ENCODE data around the gene FBXL16. TPM values are rescaled to one million over a fixed set of nuclear protein-coding genes. Genes with fewer than 3 reads are reported as not detected.
"Not testable (repeated sequence)": the region's sequence is repeated elsewhere in the genome, so short reads cannot be mapped to it uniquely, and the experiment has no call there.

Gene FBXL16
- total RNA-seq, 1 donor from 2014 or later, result 12.0 TPM

DNA sequence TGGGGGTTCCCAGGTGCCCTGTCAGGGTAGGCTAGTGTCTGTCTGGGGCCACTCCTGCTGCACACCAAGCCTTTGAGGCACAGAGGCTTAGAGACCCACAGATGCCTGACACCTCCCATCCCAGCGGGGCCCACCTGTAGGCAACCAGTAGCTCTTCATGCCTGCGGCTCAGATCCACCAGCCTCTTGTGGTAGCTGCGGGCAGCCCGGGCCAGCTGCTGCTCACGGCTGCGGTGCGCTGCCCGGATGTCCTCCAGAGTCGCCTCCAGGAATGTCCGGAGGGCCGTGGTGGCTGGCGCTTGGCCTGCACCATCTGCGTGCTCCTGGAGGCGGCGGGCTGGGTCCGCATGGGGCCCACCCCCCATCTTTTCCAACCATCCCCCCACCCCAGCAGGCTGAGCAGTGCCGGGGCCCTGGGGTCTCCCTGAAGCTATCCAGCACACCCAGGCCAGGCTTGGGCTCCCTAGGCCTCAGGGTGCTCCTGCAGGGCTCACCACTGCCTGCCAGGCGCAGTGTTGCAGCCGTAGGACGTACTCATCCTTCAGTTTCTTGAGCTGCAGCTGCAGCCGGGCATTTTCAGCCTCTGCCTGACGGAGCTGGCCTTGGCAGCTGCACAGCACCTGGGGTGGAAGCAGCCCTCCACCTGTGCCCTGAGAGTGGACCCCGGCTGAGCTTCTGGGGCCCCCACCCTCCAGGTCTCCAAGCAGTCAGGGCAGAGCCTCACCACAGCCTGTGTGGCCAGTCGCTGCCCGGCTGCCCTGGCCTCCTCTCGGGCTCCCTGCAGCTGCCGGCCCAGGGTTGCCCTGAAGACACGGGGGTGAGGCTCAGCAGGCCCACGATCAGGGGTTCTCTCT is 18.8 kb upstream of the FBXL16 start:
- intact Hi-C loops (cut with micrococcal nuclease), result no loop called here

DNA sequence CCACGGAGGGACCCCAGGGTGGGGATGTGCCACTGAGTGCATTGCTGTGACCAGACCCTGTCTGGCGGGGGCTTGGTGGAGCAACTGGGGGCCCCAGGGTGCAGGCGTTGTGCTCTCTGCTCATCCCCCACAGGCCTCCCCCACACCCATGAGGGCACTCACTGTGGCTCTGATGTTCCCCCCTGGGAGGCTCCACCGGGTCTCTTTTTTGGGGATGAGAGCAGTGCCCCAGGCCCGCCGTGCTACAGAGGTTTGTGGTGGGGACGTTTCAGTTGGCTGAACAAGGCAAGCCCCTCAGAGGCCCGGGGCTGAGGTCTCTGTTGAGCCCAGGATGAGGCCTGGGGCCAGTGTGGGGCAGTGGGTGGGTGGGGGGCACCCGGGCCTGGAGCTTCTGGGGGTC is 18.1 kb upstream of the FBXL16 start:
- intact Hi-C loops (cut with micrococcal nuclease), result no loop called here

DNA sequence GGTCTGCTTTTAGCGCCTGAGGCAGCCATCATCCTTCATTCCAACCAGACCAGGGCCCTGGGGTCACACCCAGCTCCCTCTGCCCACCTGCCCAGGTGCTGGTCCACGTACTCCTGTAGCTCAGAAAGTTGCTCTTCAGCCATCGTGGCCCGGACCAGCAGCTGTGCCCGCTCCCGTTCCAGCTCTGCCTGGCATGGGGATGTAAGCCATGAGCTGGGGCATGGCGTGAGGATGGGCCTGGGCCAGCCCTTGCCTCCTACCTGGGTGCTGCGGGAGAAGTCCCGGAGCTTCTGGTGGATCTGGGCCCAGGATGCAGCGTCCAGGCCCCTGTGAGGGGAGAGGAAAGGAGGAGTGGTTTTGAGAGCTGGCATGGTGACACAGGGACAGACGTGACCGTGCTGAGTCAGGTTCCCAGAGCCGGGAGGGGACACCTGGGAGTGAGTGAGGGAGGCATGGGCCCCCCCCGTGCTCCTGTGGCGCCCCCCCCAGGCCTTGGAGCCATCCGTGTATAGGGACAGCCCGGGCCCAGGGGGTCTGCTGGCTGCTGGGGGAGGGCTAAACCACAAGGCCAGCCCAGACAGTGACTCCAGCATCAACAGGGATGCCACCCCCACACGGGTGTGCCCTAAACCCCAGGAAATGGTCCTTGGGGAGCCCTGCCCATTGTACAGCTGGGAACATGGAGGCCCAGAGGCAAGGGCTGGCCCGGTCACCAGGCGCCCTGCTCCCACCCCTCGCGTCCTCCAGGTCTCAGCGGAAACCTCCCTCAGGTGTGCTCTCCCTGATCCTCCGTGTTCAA is 17.4 kb upstream of the FBXL16 start:
- intact Hi-C loops (cut with micrococcal nuclease), result no loop called here

DNA sequence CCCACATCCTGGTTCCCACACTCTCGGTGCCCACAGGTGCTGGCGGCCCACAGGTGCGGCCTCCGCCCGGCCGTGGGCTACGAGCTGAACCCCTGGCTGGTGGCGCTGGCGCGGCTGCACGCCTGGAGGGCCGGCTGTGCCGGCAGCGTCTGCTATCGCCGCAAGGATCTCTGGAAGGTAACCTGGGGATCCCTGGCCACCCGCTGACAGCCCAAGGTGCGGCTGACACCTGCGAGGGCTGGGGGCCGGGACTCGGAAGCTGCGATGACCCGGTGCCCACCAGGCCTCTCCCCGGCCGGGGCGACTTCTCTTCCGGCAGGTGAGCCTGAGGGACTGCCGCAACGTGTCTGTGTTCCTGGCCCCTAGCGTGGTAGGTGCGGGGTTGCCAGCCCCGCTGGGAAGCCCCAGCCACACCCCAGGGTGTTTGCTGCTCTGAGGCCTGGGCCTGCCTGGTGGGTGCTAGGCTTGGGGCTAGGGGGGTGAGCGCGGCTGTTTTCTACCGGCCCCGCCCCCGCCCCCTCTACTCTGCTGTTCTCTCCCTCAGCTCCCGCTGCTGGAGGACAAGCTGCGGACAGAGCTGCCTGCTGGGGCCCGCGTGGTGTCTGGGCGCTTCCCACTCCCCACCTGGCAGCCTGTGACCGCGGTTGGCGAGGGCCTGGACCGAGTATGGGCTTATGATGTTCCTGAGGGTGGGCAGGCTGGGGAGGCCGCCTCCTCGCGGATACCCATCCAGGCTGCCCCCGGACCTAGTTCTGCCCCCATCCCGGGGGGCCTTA is 16.4 kb upstream of the FBXL16 start:
- intact Hi-C loops (cut with micrococcal nuclease), result no loop called here

DNA sequence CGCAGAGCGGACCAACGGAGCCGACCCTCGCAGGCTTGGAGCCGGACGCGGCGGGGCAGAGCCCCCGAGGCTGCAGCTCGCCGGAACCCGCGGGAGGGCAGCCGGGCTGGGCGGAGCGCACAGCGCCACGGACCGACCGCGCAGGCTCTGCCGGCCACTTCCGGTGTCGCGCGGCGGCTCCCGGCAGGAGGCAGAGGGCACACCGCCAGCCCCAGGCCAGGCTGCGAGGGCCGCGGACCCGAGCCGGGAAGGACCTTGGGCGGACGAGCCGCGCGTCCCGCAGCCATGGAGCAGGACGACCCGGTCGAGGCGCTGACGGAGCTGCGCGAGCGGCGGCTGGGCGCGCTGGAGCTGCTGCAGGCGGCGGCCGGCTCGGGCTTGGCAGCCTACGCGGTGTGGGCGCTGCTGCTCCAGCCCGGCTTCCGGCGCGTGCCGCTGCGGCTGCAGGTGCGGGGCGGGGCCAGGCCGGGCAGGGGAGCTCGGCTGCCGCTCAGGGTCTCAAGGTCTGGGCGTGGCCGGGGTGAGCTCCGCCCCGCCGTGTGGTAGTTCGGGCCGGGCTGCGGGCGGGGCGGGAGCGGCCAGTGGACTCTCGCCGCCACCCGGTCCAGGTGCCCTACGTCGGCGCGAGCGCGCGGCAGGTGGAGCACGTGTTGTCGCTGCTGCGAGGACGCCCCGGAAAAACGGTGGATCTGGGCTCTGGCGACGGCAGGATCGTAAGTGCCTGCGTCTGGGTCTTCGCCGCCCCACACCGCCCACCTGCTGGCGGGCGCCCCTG is 15.6 kb upstream of the FBXL16 start, which contains the start of gene ANTKMT:
ANTKMT (plus strand) TSS at position 157 of the 775 bp plus-strand sequence; CDS start at position 286, 129 bp downstream.
- intact Hi-C loops (cut with micrococcal nuclease), result no loop called here

DNA sequence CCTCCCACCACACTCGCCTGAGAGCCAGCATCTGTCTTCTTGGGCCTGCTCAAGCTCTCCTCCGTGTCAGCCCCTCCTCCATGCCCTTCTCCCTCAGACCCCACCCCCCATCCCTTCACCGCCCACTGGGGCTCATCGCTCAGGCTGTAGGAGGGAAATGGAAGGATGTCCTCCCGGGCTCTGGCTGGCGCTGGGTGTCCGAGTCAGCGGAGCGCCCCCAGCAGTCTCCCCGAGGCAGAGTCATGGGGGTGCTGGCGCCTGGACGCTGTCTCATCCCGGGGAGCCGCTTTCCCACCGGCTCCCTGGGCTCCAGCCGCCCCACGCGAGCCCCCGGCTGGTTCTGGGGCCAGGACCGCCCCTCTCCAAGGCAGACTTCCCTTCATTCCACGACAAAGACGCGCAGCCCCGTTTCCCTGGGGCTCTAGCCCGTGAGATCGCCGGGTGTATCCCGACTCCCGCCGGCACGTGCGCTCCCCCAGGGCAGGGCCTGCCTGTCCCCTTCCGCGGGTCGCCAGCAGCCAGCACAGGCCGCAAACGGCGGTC is 14.9 kb upstream of the FBXL16 start:
- intact Hi-C loops (cut with micrococcal nuclease), result no loop called here

DNA sequence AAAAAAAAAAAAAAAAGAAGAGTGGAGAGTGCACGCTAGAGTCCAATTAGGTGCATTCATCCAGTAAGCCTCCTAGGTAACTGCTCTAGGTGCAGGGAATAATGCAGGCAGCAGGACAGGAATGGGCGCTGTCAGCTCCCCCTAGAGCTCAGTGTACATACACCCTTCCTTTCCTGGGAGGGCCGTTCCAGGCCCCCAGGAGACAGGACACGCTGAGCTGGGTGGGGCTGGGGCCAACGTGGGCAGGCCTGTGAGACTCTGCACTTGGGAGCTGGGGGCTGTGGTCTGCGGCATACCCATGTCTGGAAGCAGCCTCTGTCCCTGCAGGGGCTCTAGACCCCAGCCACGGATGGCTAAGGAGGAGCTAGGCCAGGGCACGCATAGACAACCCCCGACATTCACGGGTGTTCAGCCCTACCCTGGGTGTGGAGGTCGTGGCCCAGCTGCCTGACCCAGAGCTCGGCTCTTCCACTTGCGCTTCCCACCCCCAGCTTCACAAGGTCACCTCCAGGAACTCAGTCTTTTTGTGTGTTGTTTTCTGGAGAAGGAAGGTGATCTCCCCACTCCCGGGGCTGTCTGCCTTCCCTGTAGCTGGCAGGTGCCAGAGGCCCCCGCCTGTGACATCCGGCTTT is 14.3 kb upstream of the FBXL16 start:
- intact Hi-C loops (cut with micrococcal nuclease), result no loop called here

DNA sequence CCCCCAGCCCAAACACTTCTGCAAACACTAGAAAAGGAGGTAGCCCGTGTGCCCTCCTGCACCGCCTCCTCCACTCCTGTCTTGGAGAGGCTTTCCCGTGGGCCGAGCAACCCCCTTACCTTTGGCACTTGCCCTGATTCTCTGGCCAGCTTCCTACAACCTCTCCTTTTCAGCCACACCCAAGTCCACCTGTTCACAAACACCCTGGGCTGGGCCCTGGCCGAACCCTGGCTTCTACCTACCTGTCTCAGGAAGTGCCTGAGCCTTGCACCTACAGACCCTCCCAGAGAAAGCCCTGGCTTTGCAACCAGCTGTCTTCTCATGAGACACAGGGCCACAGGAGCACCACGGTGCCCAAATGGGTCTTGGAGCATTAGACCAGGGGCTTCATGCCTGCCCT is 13.3 kb upstream of the FBXL16 start:
- intact Hi-C loops (cut with micrococcal nuclease), result no loop called here

DNA sequence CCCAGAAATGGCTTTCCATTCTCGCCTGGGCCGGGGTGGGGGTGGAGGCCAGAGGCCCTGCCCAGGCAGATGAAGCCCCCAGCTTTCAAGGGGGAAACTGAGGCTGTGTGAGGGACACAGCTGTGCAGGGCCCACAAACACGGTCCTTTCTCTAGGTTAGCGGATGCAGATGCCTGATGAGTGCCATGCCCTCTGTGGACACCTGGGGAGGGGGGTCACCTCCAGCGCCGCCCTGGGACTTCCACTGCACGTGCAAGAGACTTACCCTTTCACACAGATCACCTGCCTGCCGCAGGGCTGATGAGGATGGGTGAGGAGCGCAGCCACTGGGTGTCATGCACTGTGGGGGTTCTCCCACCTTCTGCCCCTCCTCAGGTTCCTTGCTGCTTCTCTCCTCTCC is 12.8 kb upstream of the FBXL16 start:
- intact Hi-C loops (cut with micrococcal nuclease), result no loop called here

DNA sequence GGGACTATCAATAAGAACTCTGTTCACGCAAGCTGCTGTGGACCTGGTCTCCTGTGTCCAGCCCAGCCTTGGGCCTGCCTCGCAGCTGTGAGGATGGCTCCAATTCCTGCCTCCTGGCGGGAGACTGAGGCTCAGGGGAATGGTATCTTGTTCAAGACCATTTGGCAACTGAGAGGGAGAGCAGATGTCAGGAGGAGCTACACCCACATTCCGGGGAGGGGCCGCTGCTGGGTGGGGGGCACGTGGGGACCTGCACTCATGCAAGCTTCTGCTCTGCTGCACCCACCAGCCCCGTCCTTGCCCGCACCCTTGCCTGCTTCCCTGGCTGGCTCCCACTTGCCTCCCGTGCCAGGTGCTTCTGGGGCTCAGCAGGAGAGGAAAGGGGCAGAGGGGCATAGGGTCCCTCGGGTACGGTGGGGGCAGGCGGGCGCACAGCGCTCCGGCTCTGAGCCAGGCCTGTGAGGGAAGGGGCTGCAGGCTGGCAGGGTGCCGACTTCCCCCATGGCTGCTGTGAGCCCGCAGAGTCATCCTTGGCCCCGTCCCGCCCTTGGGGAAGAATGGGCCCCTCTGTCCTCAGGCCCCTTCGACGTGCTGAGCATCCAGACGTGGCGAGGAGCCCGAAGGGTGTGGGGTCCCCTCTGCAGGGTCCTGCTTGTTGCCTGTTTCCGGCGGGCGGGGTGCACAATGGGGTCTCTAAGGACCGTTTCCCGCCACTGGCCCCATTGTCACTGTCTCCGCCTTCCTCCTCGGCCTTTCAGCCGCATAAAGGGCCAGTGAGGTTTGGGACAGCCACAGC is 12.0 kb upstream of the FBXL16 start:
- intact Hi-C loops (cut with micrococcal nuclease), result no loop called here

DNA sequence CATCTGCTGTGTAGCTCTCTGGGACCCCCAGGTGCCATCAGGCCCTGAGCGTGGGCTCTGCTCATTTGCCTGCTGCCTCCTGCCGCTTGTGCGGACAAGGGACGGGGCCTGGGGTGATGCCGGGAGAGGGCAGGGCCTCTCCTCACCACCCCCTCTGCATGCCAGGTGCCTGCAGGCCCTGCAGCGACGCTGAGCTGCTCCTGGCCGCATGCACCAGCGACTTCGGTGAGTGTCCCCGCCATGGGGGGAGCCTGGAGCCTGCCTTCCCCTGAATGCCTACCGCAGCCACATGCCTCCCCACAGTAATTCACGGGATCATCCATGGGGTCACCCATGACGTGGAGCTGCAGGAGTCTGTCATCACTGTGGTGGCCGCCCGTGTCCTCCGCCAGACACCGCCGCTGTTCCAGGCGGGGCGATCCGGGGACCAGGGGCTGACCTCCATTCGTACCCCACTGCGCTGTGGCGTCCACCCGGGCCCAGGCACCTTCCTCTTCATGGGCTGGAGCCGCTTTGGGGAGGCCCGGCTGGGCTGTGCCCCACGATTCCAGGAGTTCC is 11.2 kb upstream of the FBXL16 start:
- intact Hi-C loops (cut with micrococcal nuclease), result no loop called here

DNA sequence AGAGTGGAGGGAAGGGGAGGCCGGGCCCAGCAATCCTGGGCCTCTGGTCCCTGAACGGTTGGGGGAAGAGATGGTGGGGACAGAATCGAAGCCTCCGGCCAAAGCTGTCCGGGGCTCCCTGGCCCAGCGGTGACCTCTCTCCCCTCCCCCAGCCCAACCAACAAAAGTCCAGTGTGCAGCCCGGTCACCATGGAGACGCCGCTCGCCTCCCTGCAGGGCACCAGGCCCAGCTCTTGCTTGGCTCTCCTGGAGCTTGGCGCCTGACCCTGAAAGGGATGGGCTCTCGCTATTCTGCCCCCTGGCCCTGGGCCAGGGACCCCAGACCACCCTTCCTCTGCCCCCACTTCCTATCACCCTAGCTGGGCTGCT is 10.6 kb upstream of the FBXL16 start:
- intact Hi-C loops (cut with micrococcal nuclease), result no loop called here

DNA sequence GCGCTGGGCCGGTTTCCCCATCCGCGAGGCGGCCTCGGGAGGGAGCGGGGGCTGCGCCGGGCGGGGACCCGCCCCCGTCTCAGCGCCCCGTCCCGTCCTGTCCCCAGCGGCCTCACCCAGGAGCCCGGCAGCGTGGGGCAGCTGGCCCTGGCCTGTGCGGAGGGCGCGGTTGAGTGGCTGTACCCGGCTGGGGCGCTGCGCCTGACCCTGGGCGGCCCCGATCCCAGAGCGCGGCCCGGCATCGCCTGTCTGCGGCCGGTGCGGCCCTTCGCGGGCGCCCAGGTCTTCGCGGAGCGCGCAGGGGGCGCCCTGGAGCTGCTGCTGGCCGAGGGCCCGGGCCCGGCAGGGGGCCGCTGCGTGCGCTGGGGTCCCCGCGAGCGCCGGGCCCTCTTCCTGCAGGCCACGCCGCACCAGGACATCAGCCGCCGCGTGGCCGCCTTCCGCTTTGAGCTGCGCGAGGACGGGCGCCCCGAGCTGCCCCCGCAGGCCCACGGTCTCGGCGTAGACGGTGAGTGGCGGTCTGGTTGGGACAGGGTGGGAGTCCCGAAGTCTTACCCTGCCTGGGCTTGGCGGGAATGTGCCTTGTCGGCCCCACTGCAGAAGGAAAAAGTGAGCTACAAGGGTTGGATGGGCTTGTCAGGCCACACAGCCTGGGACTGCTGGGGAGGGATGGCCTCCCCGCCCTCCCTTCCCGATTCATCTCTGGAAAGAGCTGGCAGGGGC is 10.0 kb upstream of the FBXL16 start:
- intact Hi-C loops (cut with micrococcal nuclease), result loop anchor here (2.0 kb wide), 1 partner anchor 25 kb away; the partner anchor contains the start of gene CIAO3

DNA sequence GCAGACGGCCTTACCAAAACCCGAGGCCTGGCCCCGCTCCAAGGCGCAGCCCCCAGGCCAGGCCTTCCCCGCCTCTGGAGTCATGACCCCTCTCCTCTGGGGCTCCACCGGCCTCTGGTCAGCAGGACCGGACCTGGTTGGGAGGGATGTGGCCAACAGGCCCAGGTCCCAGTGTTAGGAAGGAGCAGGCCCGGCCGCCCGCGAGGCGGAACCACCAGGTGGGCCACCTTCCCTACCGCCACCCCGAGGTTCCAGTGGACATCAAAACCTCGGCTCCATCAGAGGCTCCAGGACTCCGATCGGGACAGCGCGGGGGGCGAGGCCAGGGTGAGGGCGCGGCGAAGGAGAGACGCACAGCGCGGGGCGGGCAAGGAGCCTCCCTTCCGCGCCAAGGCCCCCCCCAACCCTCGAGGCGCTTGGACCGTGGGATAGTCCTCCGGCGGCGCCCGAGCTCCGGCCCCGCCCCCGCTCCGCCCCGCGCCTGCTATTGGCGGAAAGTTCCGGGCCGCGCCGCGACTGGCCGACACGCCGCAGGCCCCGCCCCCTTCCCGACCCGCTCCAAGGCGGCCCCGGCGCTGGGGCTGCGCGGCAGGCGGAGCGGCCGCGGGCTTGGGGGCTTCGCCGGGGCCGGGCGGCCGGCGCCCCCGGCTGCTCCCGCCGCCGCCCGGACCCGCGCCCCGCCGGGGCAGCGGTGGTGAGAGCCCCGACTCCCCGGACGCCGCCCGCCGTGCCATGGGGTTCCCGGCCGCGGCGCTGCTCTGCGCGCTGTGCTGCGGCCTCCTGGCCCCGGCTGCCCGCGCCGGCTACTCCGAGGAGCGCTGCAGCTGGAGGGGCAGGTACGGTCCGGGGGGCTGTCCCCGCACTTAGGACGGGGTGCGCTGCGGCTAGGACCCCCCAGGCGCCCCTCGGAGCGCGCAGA is 9.2 kb upstream of the FBXL16 start, which contains the start of gene METRN:
METRN (plus strand) TSS at position 561 of the 919 bp plus-strand sequence; CDS start at position 733, 172 bp downstream.
- intact Hi-C loops (cut with micrococcal nuclease), result loop anchor here (2.0 kb wide), 1 partner anchor 26 kb away; the partner anchor contains the start of gene CIAO3

DNA sequence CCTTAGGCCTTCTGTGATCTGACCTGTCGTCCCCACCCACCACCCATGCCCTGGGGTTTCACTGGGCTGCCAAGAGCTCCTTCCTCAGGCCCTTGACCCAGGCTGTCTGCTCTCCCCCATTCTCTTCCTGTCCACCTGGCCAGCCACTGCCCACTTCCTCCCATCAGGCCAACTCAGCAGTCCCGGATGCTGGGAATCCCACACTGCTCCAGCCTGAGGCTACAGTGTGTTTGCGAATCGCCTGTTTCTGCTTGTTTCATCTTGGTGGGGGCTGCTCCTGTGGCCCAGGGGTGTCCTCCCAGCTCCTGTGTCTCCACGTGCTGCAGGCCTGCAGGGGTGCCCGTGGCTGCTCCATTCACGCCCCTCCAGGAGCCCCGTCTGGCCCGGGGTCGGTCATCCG is 8.5 kb upstream of the FBXL16 start:
- intact Hi-C loops (cut with micrococcal nuclease), result loop anchor here (2.0 kb wide), 1 partner anchor 27 kb away; the partner anchor contains the start of gene CIAO3

DNA sequence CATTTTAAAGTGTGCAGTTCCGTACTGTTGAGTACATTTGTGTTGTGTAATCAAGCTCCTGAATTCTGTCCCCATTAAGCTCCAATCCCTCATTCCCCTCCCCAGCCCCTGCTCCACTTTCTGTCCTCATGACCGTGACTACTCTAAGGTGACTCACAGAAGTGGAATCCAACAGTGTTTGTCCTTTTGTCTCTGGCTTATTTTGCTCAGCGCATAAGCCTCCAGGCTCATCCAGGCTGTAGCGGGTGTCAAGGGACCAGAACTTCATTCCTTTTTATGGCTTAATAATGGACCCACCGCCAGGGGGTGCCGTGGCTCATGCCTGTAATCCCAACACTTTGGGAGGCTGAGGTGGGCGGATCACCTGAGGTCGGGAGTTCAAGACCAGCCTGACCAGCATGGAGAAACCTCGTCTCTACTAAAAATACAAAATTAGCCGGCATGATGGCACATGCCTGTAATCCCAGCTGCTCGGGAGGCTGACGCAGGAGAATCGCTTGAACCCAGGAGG is 7.2 kb upstream of the FBXL16 start:
- intact Hi-C loops (cut with micrococcal nuclease), result not testable (repeated sequence)

Data from T-helper 2 cell treated with Interferon-gamma antibody and Interleukin-4, amounts not matched to agents 100 ng/mL and 5 ng/mL, for 36 hours (primary cell).